C1 segment of cervical spinal cord (tissue), 14 donors: Measurements from ENCODE around the gene TRIM29.
"Not testable (repeated sequence)": the region's sequence is repeated elsewhere in the genome, so short reads cannot be mapped to it uniquely, and the experiment has no call there.

Experiments
- DNase-seq, 14 donors: peaks; one replicate each; lab custom pipeline; 2025; lab: John Stamatoyannopoulos, UW

Gene TRIM29

GRCh38 chr11:120137611-120138521 lies at the start of gene TRIM29:
TRIM29 (minus strand) TSS chr11:120138113; CDS start chr11:120138031, 82 bp downstream.
- DNase-seq: no peak

- DNase-seq: no peak
Measured at GRCh38 chr11:120186774-120187591, 49.1 kb upstream of the TRIM29 start.

DNA sequence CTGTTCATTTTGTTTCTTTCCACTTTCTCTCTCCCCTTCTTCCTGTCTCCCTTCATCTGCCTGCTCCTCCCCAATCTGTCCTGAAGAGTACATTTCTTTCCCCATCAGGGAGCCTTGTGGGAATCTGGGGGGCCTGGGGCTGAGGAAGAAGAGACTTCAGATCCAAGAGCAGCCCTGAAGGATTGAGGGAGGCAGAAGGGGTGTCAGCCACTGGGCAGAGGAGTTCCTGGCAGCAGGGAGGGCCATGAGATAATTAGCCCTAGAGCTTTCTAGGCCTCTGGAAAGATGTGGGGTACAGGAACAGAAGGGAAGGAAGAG lies 48.5 kb upstream of the TRIM29 start:
- no peak for DNase-seq

GRCh38 chr11:120185706-120186455 lies 48.0 kb upstream of the TRIM29 start:
- no peak for DNase-seq

GRCh38 chr11:120184946-120185705 lies 47.2 kb upstream of the TRIM29 start:
- no peak for DNase-seq

- DNase-seq: no peak
Measured at GRCh38 chr11:120184371-120184945, 46.5 kb upstream of the TRIM29 start.

DNA sequence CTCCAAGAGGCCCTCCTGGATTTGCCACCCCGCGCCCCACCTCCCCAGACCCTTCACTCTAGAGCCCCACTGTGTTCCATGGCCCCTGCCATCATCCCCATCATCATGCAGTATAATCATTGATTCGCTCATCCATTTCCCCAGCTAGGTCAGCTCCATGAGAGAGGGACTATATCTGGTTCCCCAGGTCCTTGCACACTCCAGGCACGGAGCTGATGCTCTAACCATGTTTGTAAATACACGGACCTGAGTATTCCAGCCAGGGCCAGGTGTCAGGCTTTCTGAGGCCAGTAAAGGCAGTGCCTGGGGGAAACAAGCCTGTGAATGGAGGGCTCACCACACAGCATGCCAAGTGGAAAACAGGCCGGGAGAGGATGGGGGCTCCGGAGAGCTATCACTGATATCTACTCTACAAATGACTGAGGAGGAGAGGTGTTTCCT lies 45.8 kb upstream of the TRIM29 start:
- DNase-seq: no peak

GRCh38 chr11:120182790-120183491 lies 45.0 kb upstream of the TRIM29 start:
- peak in 1 of 14 donors; percentile 13 for DNase-seq

DNA sequence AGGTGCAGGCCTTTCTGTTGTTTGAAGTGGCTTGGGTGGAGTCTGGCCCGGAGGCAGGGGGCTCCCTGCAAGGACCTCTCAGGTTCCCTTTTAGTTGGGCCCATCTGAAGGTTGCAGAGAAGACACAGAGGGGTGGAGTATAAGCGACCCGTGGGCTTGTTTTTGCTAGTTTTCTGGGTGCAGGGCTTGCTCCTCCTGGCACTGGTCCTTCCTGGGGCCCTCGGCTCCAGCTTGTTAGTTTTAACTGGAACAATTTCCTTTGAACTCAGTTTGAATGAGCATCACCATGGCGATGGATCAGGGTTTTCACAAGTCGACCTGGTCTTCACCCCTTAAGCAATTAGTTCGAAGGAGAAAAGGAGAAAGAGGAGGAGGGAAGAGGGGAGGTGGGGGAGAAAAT lies 44.5 kb upstream of the TRIM29 start:
- no peak for DNase-seq

DNA sequence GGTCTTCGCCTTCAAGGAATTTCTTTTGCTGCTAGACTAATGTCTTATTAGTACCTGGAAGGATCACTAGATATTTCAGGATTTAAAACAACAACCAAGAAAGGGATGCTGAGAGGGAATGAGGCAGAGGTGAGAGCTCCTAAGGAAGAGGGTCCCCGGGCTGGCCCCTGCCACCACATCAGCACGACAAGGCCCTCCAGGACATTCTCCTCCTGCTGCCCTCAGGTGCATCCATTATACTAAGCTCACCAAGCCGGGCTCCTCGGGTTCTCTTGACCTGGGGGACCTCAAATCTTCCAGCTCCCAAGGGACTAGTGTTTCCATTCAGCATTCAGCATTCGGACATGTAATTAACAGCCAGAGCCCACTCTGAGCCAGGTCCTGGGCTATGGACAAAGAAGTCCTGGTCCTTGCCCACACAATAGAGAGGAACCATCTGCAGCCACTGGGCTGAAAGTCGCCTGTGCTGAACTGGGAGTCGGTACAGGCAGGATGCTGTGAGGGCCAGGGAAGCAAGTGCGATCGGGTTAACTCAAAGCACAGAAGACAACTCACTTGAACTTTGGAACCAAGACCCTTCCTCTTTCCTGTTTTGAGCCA lies 43.6 kb upstream of the TRIM29 start:
- DNase-seq: no peak

- DNase-seq: peak in 3 of 14 donors; percentile 13 to 71 (median 16)
Measured at GRCh38 chr11:120180551-120181232, 42.8 kb upstream of the TRIM29 start.

DNA sequence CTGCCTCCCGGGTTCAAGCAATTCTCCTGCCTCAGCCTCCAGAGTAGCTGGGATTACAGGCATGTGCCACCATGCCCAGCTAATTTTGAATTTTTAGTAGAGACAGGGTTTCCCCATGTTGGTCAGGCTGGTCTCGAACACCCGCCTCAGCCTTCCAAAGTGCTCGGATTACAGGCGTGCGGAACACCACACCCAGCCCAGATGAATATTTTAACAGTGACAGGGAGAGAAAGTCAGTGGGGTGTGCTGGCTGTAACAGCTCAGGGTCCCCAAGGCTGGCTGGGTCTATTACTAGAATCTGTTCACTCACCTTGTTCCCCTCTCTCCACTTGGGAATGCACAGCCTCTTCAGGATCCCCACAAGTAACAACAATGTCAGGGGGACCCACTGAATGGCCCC lies 42.1 kb upstream of the TRIM29 start:
- DNase-seq: not testable (repeated sequence)

DNA sequence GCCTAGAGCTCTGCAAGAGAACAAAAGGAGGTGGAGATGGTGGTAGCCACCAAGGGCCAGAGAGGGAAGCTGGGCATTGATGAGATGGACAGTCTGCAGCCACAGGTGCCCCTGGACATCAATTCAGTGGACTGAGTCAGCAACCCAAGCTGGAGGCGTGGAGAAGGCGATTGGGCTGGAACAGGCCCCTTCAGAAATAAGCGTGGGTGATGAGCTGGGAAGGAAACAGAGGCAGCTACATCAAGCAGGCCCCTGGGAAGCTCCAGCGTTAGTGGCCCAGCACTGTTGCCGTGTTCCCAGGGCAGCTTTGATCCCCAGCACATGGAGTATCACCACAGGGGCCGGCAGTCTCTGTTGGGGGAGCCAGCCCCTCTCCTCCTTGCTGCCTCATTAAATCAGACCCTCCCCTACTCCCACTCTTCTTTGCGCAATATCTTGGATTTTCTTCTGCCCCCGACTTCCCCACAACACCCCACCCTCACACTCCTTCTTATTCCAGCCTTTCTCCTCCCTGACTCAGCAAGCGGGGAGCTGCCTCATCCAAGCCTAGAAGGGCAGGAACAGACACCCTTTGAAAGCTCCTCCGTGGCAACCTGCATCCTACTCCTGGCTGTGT lies 41.3 kb upstream of the TRIM29 start:
- DNase-seq: no peak

DNA sequence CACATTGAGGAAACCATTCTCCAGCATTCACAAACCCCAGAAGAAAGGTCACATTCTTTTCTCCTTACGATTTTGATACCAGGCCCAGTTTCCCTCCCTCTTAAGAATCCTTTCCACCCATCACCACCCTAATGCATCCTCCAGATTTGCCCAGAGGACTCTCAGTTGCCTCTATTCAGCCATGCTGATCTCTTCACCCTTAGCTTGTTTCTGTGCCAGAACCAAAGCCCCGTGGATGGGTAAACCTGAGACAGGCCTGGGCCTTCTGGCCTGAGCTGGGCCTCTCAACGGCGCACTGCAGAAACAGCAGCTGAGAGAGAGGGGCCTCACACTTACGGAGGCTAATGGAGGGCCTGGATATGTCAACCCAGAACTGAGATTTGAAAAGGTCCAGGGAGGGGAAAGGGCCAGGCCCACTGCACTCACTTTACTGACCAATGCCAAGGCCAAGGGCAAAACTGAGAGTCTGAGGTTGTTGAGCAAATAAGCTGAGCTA lies 40.7 kb upstream of the TRIM29 start:
- no peak for DNase-seq

DNA sequence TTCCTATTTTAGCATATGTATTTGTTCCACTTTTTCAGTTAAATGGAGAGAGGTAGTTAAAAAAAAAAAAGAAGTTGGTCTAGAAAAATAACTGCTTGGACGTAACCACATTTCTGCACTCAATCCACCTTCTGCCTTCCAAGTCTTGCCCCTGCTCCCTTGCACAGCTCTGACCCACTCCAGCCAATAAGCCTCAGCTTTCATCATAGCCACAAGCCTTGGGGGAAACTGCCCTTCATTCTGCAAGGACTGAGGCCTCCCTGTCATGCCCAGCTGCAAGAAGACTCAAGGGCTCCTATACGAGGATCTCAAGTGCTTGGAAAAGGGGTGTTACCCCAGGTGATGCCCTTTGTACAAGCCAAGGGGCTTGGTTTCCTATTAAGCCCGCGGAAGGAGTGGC lies 37.0 kb upstream of the TRIM29 start:
- no peak for DNase-seq

GRCh38 chr11:120173807-120174206 lies 35.9 kb upstream of the TRIM29 start:
- DNase-seq: no peak

- no peak for DNase-seq
Measured at GRCh38 chr11:120173019-120173705, 35.2 kb upstream of the TRIM29 start.
